GM18507 (cell line): Measurements from ENCODE around the gene MGRN1.

Source experiments
- DNase-seq: peaks from one replicate; pipeline ENCODE4 v3.0.0; 2011; ENCODE audit warnings: low read depth; ENCODE audit not compliant: insufficient read length; ENCODE audit errors: extremely low spot score
- FAIRE-seq: peaks from 2 replicates; lab custom pipeline; 2011; peaks lifted over from hg19 to GRCh38; lab: Jason Lieb, UNC

MGRN1 gene

GRCh38 chr16:4666537-4667202 lies 42.0 kb downstream of the MGRN1 start:
- no peak for FAIRE-seq

GRCh38 chr16:4667203-4667963 lies 42.8 kb downstream of the MGRN1 start:
- FAIRE-seq: no peak
- no peak for DNase-seq

More at GRCh38 chr16:4666537-4667202, 42.0 kb downstream of the MGRN1 start:
- no peak for DNase-seq

DNA sequence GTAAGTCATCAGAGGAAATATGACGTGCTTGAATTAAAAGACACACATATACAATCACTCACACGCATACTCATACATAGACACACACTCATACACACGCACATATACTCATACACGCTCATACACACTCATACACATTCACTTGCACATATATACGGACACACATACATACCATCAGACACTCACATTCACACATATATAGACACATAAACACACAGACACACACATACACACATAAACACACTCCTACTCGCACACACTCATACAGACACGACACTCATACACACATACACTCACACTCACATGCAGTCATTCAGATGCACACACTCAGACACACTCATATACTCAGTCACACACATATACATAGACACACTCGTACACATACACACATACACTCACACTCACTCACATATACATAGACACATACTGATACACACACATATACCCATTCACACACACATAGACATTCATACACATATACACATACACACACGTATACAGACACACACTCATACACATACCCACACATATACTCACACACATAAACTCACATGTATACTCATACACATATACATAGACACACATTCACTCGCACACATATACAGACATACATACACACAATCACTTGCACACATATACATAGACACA lies 43.8 kb downstream of the MGRN1 start:
- DNase-seq (no peak), FAIRE-seq (no peak)

GRCh38 chr16:4673387-4674046 lies 48.9 kb downstream of the MGRN1 start:
- DNase-seq (no peak), FAIRE-seq (no peak)

DNA sequence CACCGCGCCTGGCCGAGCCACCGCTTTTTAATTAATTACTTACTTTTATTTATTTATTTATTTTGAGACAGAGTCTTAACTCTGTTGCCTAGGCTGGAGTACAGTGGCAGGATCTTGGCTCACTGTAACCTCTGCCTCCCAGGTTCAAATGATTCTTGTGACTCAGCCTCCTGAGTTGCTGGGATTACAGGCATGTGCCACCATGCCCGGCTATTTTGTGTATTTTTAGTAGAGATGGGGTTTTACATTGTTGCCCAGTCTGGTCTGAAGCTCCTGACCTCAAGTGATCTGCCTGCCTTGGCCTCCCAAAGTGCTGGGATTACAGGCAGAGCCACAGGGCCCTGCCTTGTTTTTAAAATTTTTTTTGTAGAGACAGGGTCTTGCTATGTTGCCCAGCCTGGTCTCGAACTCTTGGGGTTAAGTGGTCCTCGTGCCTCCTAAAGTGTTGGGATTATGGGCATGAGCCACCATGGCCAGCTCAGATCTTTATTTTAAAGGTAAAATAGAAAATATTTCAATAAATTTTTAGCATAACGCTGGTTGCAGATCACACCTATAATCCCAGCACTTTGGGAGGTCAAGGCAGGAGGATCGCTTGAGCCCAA lies 50.4 kb downstream of the MGRN1 start:
- DNase-seq: no peak
- no peak for FAIRE-seq

DNA sequence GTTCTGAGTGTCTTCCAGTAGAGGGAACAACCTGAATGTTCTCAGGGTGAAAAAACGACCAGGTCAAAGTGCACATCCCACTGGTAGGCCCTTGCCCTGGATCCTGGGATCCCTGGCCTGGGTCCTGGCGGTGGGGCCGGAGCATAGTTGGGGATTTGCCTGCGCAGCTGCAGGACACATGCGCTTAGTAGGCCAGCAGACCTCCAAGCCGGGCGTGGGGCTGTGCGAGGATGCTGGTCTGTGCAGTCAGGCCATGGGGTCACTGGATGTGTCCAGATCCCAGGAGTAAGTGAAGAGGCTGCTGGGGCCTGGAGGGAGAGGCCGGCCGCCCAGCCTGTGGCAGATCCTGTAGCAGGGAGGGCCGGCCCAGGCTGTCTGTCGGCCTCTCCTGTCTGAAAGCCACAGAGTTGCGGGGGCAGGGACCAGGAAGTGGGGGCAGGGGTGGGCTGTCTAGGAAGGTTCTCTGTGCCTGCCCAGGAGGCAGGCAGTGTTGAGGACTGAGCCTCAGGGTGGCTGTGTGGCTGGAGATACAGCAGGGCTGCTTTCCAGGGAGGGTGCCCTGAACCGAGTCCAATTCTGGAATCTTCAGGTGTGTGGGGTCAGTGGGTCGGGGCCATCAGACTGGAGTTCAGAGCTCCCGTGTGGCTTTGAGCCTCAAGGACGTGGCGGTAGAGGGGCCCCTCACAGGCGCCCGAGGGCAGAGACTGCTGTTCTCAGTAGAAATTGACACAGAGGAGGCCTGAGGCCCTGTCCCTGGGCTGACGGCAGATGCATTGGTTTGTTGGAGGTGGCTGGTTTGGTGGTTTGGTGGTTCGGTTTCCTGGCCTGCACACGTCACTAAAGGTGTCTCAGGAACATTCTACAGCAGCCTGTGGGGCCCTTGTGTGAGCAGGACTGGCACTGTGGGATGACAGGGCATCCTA lies 51.5 kb downstream of the MGRN1 start:
- no peak for FAIRE-seq

GRCh38 chr16:4676831-4677230 lies 52.2 kb downstream of the MGRN1 start:
- FAIRE-seq: no peak
- no peak for DNase-seq

More for the DNA sequence above, 51.5 kb downstream of the MGRN1 start:
- no peak for DNase-seq

DNA sequence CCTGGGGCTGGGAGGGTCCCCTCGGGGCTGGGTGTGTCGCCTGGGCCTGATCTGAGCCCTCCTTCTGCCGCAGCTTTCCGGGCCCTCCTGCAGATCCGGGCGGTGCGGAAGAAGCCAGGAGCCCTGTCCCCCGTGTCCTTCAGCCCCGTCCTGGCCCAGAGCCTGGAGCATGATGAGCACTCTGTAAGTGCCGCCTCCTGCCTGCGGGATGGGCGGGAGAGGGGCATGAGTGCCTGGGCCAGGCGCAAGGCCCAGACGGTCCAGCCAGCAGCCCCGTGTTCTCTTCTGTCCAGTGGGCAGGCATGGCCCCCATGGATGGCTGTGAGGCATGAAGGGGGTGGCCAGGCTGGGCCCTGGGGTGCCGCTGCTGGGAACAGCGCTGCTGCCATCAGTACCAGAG lies 52.8 kb downstream of the MGRN1 start:
- no peak for FAIRE-seq

DNA sequence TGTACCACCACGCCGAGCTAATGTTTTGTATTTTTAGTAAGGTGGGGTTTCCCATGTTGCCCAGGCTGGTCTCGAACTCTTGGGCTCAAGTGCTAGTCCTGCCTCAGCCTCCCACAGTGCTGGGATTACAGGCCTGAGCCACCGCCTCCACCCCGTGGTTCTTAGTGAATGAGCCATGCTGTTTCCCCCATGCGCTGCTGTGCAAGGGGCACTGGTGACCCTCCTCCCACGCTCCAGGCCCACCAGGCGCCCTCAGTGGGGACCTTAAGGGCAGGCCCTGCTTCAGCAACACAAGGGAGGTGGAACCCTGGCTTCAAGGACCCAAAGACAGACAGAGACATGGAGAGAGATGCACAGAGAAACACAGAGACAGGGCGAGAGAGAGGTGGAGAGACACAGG lies 53.4 kb downstream of the MGRN1 start:
- no peak for DNase-seq
- no peak for FAIRE-seq

More for the DNA sequence above, 52.8 kb downstream of the MGRN1 start:
- DNase-seq: no peak

DNA sequence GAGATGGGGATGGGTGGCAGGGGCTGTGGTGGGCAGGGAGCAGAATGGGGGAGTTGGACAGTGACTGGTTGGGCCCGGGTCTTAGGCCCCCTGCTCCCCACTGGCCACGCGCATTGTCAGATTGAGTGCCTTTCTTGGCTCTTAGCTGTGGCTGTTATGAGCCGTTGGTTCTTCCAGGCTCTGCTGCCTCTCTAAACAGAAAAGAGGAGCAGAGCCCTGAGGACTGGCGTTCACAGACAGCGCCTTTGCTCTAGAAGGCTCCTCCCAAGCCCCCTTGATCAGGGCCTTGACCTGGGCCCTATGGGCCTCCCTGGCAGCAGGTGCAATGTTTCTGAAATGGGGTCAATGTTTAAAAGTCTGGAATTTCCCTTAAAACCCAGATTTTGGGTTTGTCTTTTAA lies 54.0 kb downstream of the MGRN1 start:
- FAIRE-seq (no peak), DNase-seq (no peak)

DNA sequence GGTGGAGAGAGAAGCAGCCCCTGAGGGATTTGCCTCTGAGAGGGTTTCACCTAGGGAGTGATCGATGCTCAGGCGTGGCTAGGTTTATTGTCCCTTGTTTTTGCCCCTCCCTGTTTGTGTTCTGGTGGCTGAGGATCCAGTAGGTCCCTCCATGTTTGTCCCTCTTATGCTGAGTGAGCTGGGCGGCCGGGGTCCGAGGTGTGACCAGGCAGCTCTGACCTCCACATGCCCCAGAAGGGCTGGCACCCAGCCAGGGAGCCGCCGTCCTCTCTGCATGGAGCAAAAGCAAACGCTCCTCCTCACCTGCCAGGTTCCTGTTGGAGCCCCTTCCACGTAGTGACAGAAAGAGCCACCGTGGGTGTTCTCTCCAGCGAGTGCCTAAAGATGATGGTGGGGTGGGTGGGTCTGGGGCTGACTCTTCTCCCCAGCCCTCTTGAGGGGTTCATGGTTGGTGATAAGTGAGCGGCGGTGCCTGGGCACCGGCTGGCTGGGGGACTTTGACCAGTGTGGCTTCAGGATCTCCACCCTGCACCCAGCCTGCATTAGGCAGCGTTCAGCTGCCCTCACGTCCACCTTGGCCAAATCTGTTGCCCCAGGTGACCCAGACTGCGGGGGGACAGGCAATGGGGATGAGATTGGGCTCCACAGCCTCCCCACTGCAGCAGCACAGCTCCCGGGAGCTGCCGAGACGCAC lies 54.7 kb downstream of the MGRN1 start:
- DNase-seq (no peak), FAIRE-seq (no peak)

DNA sequence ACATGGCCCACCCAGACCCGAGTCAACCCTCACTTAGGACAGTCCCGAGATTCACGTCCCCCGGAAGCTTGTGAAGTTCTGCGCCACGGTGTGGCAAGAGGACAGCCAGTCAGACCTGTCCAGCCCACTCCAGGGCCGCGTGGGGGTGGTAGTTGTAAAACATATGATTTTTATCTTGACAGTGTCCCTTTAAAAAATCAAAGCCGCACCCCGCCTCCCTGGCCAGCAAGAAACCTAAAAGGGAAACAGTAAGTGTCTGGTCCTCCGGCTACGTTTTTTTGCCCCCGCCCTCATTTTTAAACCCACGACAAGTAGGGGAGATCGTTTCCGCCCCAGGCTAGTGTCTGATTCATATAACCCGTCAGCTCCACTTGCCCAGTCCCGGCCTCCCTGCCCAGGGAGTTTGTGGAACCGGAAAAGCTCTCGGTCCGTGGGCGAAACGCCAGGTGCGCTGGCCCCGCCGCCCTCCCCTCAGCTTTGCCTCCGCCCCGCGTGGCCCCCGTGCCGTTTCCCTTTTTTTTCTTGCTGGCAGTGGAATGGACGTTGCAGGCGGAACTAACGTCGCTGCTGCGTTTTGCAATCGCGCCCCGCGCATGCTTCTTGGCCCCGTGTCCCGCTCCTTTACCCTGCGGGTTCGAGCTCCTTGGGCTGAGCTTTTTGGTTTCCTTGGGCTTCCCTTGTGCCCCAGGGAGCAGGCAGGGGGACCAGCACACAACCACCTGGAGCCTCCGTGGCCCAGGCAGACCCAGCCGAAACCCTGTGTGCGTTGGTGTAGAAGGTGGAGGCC lies 55.4 kb downstream of the MGRN1 start:
- FAIRE-seq: no peak

DNA sequence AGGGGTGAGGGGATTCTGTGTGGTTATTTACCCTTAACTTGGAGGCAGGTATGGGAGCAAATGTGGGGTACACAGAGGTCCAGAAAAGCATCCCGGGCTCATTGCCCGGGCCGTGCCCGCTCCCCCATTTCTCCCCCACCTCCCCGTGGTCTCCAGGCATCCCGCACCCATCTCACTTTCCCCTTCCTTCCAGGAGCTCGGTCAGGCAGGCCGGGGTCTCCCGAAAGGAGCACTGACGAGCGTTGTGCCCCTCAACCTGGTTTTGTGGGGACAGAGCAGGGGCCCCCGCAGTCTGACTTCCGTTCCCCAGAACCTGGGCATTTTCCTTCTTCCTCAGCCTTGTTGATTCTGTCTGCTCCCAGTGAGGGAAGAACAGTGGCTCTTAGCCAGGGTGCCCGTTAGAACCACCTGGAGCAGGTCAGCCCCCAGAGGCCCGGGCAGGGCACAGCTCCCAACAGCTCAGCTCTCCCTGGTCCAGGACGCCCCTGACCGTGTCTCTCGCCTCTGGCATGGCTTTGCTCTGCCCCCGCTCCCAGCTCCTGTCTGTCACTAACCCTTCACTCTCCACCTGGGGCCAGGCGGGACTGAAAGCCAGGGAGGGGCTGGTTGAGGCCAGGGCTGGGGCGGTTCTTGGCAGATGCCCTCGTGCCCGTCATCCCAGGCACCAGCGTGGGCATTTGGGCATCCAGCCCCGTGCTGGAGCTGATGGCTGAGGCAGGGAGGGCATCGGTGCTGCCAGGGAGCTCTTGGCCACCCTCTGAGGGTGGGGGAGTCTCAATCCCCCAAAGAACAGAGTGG lies 56.2 kb downstream of the MGRN1 start:
- DNase-seq (no peak), FAIRE-seq (no peak)

More for the DNA sequence above, 55.4 kb downstream of the MGRN1 start:
- no peak for DNase-seq

GRCh38 chr16:4681471-4682083 lies 57.0 kb downstream of the MGRN1 start:
- DNase-seq (no peak), FAIRE-seq (no peak)

DNA sequence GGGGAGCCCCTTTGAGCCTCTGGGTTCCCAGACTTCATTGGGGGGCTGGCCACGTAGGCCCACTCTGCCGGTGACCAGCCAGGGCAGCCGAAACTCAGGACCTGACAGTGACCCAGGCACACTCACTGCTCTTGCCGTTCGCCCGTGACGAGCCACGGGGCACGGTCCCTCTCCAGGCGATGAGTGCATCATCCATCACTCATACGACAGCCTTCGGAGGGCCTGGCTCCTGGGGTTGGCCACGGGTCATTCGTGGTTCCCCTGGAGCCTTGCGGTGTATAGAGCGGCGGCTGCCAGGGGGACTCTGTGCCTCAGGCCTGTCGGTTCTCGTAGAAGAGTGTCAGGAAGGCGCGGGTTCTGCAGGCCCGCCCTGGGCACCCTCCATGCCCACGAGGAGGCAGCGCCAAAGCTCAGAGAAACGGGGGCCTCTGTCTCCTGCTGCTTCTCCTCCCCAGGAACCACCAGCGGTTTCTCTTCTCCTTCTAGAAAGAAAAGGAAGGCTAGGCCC lies 57.5 kb downstream of the MGRN1 start:
- DNase-seq (no peak), FAIRE-seq (no peak)

DNA sequence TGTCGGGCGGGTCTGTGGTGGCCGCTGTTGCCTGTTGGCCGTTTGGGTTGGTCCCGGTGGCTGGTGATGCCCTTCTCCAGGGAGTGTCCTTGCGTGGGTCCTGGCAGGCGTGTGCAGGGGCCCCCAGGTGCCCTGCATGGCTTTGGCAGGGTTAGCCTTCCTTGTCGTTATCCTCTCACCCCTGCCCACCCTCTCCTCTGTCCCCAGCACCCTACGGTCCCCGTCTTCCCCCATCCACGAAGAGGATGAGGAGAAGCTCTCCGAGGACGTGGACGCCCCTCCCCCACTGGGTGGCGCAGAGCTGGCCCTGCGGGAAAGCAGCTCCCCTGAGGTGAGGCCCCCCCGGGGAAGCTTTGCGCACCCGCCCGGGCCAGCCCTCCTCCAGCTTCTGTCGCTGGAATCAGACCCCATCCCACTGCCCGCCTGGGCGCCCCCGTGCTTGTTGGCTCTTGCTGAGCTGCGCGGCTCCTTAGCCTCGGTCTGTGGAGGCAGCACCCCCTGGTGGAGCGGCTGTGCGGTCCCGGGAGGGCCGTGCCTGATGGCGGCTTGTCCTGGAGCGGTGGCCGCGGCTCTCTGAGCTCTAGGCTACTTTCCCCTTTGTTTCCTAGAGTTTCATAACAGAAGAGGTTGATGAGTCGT lies 58.1 kb downstream of the MGRN1 start:
- FAIRE-seq (no peak), DNase-seq (no peak)
